ENCODE results near the gene NEMP2.

The NEMP2 gene

DNA sequence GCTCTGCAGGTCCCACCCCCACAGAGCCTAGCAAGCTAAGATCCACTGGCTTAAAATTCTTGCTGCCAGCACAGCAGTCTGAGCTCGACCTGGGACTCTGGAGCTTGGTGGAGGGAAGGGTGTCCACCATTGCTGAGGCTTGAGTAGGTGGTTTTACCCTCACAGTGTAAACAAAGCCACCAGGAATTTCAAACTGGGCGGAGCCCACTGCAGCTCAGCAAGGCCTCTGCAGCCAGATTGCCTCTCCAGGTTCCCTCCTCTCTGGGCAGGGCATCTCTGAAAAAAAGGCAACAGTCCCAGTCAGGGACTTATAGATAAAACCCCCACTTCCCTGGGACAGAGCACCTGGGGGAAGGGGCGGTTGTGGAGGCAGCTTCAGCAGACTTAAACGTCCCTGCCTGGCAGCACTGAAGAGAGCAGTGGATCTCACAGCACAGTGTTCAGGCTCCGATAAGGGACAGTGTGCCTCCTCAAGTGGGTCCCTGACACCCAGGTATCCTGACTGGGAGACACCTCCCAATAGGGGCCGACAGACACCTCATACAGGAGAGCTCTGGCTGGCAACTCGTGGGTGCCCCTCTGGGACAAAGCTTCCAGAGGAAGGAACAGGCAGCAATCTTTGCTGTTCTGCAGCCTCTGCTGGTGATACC is 20.0 kb upstream of the NEMP2 start:
- no peak for DNase-seq

DNA sequence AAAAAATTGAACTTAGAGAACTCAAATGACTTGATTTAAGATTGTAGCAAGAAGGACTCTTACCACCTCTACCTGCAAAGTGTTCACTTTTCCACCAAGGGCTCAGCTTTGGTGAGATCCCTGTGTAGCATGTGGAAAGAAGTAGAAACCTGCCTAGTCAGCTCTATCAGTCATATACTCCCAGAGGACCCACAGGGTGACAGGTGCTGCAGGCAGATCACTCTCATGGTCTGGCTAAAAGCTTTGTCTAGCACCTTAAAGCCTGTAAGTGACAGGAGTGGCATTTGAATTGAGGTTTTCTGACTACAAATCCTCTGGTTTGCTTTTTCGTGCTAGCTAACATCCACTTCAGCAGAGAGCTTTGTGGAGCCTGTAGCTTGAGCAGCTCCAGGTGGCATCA is 18.7 kb upstream of the NEMP2 start:
- no peak for DNase-seq

GRCh38 chr2:190551928-190552327 is 17.4 kb upstream of the NEMP2 start:
- DNase-seq, result no peak

GRCh38 chr2:190550137-190550536 is 15.6 kb upstream of the NEMP2 start:
- DNase-seq, result no peak

DNA sequence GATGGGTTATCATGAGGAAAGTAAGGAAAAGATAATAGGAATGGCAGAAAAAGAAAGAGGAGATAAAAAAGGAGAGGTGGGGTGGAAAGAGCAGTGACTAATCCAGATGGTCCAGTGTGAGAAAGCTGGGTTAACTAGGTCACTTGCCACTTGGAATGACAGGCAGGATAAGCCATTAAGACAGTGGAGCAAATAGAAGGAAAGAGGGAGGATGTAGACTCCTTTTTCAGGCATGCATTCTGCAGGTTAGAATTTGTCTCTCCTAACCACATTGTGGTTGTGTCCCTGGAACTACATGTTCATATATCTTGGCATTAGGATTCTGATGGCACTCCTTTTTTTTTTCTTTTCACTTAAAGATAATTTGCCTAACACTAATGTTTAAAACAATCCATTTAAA is 13.4 kb upstream of the NEMP2 start:
- no peak for DNase-seq

GRCh38 chr2:190546734-190547133 is 12.2 kb upstream of the NEMP2 start:
- no peak for DNase-seq

- no peak for DNase-seq
Measured at GRCh38 chr2:190545555-190546385, 11.2 kb upstream of the NEMP2 start.

GRCh38 chr2:190545093-190545492 is 10.6 kb upstream of the NEMP2 start:
- DNase-seq, result no peak

GRCh38 chr2:190540048-190540447 is 5.5 kb upstream of the NEMP2 start:
- no peak for DNase-seq

DNA sequence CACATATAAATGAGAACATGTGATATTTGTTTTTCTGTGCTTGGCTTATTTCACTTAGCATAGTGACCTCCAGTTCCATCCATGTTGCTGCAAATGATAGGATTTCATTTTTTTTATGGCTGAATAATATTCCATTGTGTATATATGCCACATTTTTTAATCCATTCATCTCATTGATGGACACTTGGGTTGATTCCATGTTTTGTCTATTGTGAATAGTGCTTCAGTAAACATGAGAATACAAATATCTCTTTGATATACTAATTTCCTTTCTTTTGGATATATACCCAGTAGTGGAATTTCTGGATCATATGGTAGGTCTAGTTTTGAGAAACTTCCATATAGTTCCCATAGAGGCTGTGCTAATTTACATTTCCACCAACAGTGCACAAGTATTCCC is 3.7 kb upstream of the NEMP2 start:
- DNase-seq, result no peak

DNA sequence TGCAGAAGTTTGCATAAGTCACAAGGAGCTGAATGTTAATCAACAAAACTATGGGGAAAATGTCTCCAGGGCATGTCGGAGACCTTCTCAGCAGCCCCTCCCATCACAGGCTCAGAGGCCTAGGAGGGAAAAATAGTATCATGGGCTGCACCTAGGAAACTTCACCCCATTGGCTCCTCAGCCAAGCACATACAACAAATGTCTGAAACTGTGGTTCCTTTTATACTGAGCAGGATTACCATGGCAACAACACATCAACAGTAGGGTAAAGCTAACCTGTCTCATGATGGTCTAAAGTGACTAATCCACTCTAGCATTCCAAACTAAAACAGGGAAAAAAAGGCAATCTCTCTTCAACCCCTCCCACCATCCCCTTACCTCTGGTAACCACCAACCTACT is 3.2 kb upstream of the NEMP2 start:
- DNase-seq, result no peak

DNA sequence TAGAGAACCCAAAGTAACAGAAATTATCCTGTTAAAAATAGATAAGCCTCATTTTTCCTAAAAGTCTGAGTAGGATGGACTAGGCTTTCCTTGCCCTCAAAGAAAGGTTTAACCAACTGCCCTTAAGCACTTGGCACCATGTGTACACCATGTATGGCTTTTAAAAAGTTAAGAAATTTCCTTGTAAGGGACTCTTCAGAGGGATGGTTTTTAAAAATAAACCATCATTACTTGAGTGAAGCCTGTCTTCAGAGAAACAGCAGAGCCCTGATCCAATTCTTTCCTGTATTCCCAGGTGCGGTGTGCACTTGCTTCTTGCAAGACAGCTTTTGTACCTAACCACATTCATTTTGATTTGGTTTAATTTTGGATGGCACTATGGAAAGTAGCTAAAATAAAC is 1.1 kb upstream of the NEMP2 start:
- no peak for DNase-seq

GRCh38 chr2:190535121-190535439 is 558 bp upstream of the NEMP2 start:
- DNase-seq, result no peak

- no peak for DNase-seq
Measured at GRCh38 chr2:190533968-190534309, 583 bp downstream of the NEMP2 start.

DNA sequence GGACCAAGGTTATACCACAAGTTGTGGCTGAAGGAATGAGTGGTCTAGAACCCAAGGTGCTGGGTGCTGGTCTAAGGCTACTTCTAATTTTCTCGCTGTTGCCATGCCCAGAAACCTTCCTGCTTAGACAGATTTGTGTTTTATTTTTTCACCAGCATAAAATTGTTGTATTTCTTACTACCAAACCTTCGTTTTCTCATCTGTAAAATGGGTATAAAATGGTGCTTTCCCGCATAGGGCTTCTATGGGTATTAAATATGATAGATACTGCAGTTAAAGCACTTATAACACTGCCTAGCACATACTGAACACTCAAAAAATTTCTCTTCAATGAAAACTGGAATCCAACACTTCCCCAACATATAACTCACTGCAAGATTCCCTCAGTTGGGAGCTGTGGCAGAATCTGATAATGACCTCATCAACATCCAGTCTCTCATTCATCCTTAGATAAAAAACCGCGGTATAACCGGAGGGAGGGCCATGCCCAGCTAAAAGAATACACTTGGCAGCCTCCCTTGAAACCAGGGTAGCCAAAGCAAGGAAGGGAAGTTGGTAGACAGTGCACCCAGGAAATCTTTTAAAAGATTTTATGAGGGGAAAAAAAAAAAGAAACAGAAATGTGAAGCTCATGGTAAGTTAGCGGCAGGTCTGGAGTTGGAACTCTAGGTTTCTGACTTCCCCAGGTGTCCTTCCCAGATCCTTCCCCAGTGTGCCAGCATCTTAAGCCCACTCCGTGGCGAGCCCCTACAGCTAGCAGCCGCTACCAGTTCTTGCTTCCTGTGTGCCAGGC is 1.2 kb downstream of the NEMP2 start:
- peak; percentile 39 for DNase-seq

GRCh38 chr2:190532581-190532980 is 1.9 kb downstream of the NEMP2 start:
- DNase-seq, result no peak

GRCh38 chr2:190530248-190530900 is 4.1 kb downstream of the NEMP2 start:
- DNase-seq, result peak; percentile 37

DNA sequence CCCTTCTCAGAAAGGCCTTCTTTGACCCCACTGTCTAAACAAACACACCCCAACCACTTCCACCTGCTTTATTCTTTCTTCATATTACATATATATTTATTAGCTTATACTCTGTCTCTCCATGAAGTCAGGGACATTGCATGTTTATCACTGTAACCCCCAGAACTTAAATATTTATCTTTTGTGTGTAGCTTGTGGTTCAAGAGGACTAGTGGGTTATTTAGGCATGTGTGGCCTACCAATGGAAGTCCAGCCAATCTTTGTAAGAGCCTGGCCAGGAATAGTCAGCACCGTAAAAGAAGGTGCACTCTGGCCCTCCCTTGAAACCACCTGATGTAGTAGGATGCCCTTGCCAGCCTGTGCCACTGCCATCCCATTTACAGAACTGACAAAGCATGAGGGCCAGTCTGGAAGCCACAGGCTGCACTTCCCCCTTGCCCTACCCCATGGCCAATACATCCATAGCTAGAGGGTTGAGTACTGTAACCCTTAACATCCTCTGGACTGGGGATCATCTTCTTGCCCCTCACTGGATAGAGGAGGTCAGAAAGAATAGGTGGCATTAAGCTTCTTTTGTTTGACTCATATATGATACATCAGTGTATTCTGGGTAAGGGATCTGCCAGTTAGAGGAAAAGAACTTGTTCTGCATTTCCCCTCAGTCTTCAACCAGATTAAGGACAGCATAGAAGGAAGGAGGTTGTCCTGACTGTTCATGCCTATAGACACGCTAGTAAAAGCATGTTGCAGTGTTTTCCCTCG is 4.9 kb downstream of the NEMP2 start:
- no peak for DNase-seq

DNA sequence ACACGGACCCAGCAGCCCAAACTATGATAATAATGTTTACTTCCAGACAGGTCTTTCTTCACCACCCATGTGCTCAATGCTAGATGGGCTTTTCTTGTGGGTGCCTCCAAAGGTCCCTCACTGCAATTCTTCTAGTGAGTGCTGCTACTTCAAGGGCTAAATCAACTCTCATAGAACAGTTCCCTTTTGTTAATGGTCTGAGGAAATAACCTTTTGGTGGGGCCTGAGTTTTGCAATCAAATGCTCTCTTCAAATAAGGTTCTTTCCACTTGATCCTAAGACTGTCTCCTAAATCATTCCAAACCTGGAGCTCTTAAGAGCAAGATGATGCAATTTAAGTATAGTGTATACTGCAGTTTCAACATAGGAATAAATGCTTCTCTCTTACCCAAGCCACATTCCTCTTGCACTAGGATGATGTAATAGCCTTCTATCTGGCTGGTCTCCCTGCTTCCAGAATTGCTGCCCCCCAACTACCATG is 6.0 kb downstream of the NEMP2 start:
- peak; percentile 49 for DNase-seq

GRCh38 chr2:190527918-190528317 is 6.6 kb downstream of the NEMP2 start:
- DNase-seq, result no peak

- DNase-seq, result no peak
Measured at GRCh38 chr2:190527214-190527613, 7.3 kb downstream of the NEMP2 start.

DNA sequence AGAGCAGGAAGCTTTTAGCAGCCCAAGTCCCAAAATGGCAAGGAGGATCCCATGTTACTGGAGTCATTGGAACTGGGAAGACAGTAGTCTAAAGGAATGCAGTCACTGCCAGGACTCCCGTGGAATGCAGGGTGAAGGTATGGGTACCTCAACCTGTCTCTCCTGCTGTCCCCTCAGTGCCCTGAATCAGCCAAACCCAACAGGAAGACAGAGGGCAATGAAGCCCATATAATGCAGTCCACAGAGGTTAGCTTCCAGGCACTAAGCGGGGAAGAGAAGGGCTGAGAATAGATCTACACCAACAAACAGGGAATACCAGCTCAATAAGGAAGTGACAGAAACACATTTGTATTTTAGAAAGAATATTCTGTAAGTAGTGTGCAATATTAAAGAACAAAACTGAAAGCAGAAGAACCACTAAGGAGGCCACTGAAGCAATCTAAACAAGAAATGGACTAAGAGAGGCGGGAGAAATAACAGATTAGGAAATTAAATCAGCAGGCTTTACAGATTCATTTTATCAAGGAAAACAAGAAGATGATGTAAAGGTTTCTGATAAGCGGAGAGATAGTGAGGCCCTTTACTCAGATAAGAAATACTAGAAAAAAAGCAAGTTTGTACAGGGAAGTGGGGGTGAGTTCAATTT is 8.3 kb downstream of the NEMP2 start:
- DNase-seq, result no peak

Measured in EL (cell line).